NCI-H510A treated with DMSO at 0.1 percent for 48 hours (cell line): ENCODE results near the gene ADCY9.
"Not testable (repeated sequence)": the region's sequence is repeated elsewhere in the genome, so short reads cannot be mapped to it uniquely, and the experiment has no call there.

Experiments used
- DNase-seq: peaks from one replicate; lab custom pipeline; 2025; lab: John Stamatoyannopoulos, UW

The ADCY9 gene

GRCh38 chr16:3950343-3951193, 165.7 kb downstream of the ADCY9 start:
- DNase-seq: no peak

GRCh38 chr16:3949946-3950342, 166.3 kb downstream of the ADCY9 start:
- no peak for DNase-seq

GRCh38 chr16:3949287-3949686, 167.0 kb downstream of the ADCY9 start:
- DNase-seq: no peak

GRCh38 chr16:3948378-3948995, 167.8 kb downstream of the ADCY9 start:
- no peak for DNase-seq

- no peak for DNase-seq
Measured at GRCh38 chr16:3946604-3947180, 169.6 kb downstream of the ADCY9 start.

GRCh38 chr16:3945751-3946603, 170.3 kb downstream of the ADCY9 start:
- DNase-seq: no peak

- DNase-seq: not testable (repeated sequence)
Measured at GRCh38 chr16:3944457-3944856, 171.8 kb downstream of the ADCY9 start.

GRCh38 chr16:3942146-3942545, 174.1 kb downstream of the ADCY9 start:
- not testable (repeated sequence) for DNase-seq

GRCh38 chr16:3938843-3939624, 177.2 kb downstream of the ADCY9 start:
- DNase-seq: peak; percentile 20

- DNase-seq: no peak
Measured at GRCh38 chr16:3938471-3938842, 177.8 kb downstream of the ADCY9 start.

- no peak for DNase-seq
Measured at GRCh38 chr16:3937066-3937875, 179.0 kb downstream of the ADCY9 start.

- no peak for DNase-seq
Measured at GRCh38 chr16:3935921-3936320, 180.3 kb downstream of the ADCY9 start.

- DNase-seq: no peak
Measured at GRCh38 chr16:3934491-3935181, 181.6 kb downstream of the ADCY9 start.

GRCh38 chr16:3927147-3927546, 189.1 kb downstream of the ADCY9 start:
- not testable (repeated sequence) for DNase-seq

GRCh38 chr16:3924763-3925162, 191.5 kb downstream of the ADCY9 start:
- DNase-seq: no peak

GRCh38 chr16:3922241-3922640, 194.0 kb downstream of the ADCY9 start:
- no peak for DNase-seq

GRCh38 chr16:3920206-3920605, 196.0 kb downstream of the ADCY9 start:
- no peak for DNase-seq

- DNase-seq: no peak
Measured at GRCh38 chr16:3919413-3919812, 196.8 kb downstream of the ADCY9 start.

- DNase-seq: no peak
Measured at GRCh38 chr16:3915426-3916260, 200.6 kb downstream of the ADCY9 start.
